ENCODE results near the gene NXPH2. TPM values are rescaled to one million over a fixed set of nuclear protein-coding genes. Genes with fewer than 3 reads are reported as not detected.
A peak's percentile ranks its signal among the peaks of the same experiment; 100 is the strongest.

Gene NXPH2
- total and polyA plus RNA-seq, 2 of the 13 experiments (the other 11 are each of a cell fraction or from before 2014, with no cell fraction given), result not detected

- BruUV-seq (replicated peaks), result no TSS peak
- no peaks in the 10 kb centered on the region for H3K36me3 ChIP-seq (replicated peaks in 1 of 2; ENCODE audit: control insufficient read depth in 1 of 2, insufficient read depth in 2 of 2, low read length in 2 of 2)
- H3K4me2 ChIP-seq (ENCODE audit: low read depth, low read length), result peak overlapping the region; percentile 75; the same call in 1 of the 2 replicates
- WGBS (ENCODE audit: low lambda C conversion rate), result 78% methylated on average over 3 of the region's 3 CpGs
- intact Hi-C loops (cut with micrococcal nuclease; ENCODE audit: unreplicated experiment) (loop anchor here (5.0 kb wide), 1 partner anchor 220 kb away; no protein-coding TSS in a partner anchor), in situ Hi-C loops (cut with HindIII; ENCODE audit: extremely low pct_ligation_motif_present, low pct_unique_long_range_greater_than_20kb) (no loop called here)
- H3K27ac ChIP-seq (ENCODE audit: extremely low read length, insufficient read depth, low read length), result no peak overlapping the region
- H2AFZ ChIP-seq (ENCODE audit: low read length), result peak overlapping the region; percentile 9
- no peaks in the 10 kb centered on the region for H4K20me1 ChIP-seq (ENCODE audit: insufficient read depth, low read length)
- ATAC-seq, result no peak
- CTCF ChIA-PET (ENCODE audit: low intra/inter-chr PET ratio, low total read pairs), result no interaction called here
- H3K27me3 ChIP-seq (ENCODE audit: control insufficient read depth in 1 of 2, insufficient read depth in 2 of 2, low read length in 2 of 2), result peaks cover 0 to 12% of the 10 kb centered on the region in 2 experiments; a peak in 2 of 5 replicates
- H3K4me3 ChIP-seq (replicated peaks in 1 of 3; ENCODE audit: insufficient read depth in 1 of 3, low read depth in 2 of 3, low read length in 3 of 3), result no peak overlapping the region
- FAIRE-seq, result no peak
- no peak for TF ChIP-seq ARID5B (CRISPR knock-in tag; IDR thresholded peaks at IDR 0.05)
- TF ChIP-seq, protein P1, sequence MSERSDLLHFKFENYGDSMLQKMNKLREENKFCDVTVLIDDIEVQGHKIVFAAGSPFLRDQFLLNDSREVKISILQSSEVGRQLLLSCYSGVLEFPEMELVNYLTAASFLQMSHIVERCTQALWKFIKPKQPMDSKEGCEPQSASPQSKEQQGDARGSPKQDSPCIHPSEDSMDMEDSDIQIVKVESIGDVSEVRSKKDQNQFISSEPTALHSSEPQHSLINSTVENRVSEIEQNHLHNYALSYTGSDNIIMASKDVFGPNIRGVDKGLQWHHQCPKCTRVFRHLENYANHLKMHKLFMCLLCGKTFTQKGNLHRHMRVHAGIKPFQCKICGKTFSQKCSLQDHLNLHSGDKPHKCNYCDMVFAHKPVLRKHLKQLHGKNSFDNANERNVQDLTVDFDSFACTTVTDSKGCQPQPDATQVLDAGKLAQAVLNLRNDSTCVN (CRISPR knock-in tag; IDR thresholded peaks at IDR 0.05; ENCODE audit: borderline replicate concordance), result no peak
- POLR2A ChIA-PET, result no interaction called here
- no peaks in the 10 kb centered on the region for H3K9me3 ChIP-seq (ENCODE audit: low read length)
- no peaks in the 10 kb centered on the region for H3K79me2 ChIP-seq (ENCODE audit: insufficient read depth, low read length)
- no peak for DNase-seq (ENCODE audit: low spot score)
- no peak overlapping the region for H3K9ac ChIP-seq (ENCODE audit: insufficient read depth, low read depth, low read length)
- H3K4me1 ChIP-seq (ENCODE audit: insufficient read depth, low read length), result peaks cover 46% of the 10 kb centered on the region
Observed at GRCh38 chr2:138711812-138712211, 68.4 kb downstream of the NXPH2 start.

Measured in HepG2 (cell line).